ENCODE data around the gene EXOSC3.

DNA sequence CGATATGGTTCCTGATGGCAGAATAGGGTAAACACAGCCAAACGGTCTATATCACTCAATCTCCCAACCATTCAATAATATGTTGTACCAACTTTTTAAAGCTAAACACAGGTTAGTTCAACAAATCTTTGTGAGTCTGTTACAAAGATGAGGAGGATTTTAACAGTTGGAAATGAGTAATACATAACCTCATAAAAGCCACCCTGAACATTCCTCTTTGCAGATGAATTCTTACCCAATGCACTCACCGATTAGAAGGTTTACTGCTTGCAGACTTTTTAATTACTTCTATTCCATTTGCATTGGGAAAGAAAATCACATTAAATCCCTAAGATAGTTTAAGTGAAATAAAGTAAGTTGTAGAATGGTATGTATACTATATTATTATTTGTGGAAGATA lies 54.6 kb downstream of the EXOSC3 start:
- no peak for TF ChIP-seq EZH2phosphoT487 (IDR thresholded peaks at IDR 0.05; ENCODE audit: low read depth, severe bottlenecking, unreplicated experiment)
- TF ChIP-seq, protein P1, sequence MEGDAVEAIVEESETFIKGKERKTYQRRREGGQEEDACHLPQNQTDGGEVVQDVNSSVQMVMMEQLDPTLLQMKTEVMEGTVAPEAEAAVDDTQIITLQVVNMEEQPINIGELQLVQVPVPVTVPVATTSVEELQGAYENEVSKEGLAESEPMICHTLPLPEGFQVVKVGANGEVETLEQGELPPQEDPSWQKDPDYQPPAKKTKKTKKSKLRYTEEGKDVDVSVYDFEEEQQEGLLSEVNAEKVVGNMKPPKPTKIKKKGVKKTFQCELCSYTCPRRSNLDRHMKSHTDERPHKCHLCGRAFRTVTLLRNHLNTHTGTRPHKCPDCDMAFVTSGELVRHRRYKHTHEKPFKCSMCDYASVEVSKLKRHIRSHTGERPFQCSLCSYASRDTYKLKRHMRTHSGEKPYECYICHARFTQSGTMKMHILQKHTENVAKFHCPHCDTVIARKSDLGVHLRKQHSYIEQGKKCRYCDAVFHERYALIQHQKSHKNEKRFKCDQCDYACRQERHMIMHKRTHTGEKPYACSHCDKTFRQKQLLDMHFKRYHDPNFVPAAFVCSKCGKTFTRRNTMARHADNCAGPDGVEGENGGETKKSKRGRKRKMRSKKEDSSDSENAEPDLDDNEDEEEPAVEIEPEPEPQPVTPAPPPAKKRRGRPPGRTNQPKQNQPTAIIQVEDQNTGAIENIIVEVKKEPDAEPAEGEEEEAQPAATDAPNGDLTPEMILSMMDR (IDR thresholded peaks at IDR 0.05; ENCODE audit: poor library complexity) = no peak
- TF ChIP-seq EZH2 (IDR thresholded peaks at IDR 0.05; ENCODE audit: borderline replicate concordance) = no peak
